Activated naive CD8-positive, alpha-beta T cell treated with anti-CD3 and anti-CD28 coated beads, Interleukin-2, amount 50 U/mL, for 24 hours (primary cell): ENCODE results near the gene ANKS3.

Source experiments
- ATAC-seq: fragments of 150-1000 bp; cut with Tn5 transposase; one replicate; pipeline ENCODE4 v1.10.0; 2021
- DNase-seq: peaks from one replicate; pipeline ENCODE4 v3.0.0; 2021
- H3K27ac Mint-ChIP-seq: one replicate; pipeline ENCODE4 v1.8.0; 2021; ENCODE audit warnings: mild to moderate bottlenecking, mixed read lengths
- H3K27me3 Mint-ChIP-seq: one replicate; pipeline ENCODE4 v1.8.0; 2021; ENCODE audit warnings: mixed read lengths
- H3K36me3 Mint-ChIP-seq: one replicate; pipeline ENCODE4 v1.8.0; 2021; ENCODE audit warnings: low read depth, mixed read lengths
- H3K4me1 Mint-ChIP-seq: one replicate; pipeline ENCODE4 v1.8.0; 2021; ENCODE audit warnings: mixed read lengths
- H3K4me3 Mint-ChIP-seq: one replicate; pipeline ENCODE4 v1.8.0; 2021; ENCODE audit warnings: mild to moderate bottlenecking, moderate library complexity, mixed read lengths
- H3K9me3 Mint-ChIP-seq: one replicate; pipeline ENCODE4 v1.8.0; 2021; ENCODE audit warnings: mixed read lengths

The ANKS3 gene

DNA sequence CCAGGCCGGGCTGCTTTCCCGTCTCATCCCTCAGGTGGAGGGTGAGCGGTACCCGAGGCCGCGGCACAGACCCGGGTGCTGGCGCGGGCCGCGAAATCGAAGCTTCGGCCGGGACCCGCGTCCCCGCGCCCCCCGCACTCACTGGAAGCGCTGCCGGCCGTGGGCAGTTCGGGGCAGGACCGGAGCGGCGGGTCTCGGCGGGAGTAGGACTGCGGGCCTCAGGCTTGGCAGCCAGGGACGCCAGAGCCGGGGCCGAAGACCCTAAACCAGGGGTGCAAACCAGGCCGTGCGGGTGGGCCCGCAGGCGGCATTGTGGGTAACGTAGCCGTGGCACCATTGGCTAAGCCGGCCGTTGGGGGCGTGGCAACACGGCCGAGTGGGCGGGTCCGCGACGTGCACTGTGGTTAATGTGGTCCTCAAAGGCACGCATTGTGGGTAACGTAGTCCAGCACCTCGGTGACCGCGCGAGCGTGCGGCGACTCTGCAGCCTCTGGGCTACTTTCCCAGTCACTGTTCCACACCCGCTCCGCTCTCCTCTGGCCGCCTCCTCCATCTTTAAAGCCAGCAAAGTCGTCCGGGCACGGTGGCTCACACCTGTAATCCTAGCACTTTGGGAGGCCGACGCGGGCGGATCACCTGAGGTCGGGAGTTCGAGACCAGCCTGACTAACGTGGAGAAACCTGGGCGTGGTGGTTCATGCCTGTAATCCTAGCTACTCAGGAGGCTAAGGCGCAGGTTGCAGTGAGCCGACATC lies 33.0 kb upstream of the ANKS3 start, which contains the start of gene ZNF500:
ZNF500 (minus strand) TSS at position 288 of the 754 bp plus-strand sequence. CDS start 1,184 bp downstream, outside the sequence.
- no peaks in the 10 kb centered on the region for H3K27me3 Mint-ChIP-seq
- no peaks in the 10 kb centered on the region for H3K36me3 Mint-ChIP-seq
- peak; percentile 98 for DNase-seq
- peak within 1 kb of the TSS; percentile 88 for H3K27ac Mint-ChIP-seq
- no peaks in the 10 kb centered on the region for H3K9me3 Mint-ChIP-seq
- ATAC-seq, result peak; percentile 78
- peak within 1 kb of the TSS; percentile 85 for H3K4me3 Mint-ChIP-seq
- peaks cover 23% of the 10 kb centered on the region for H3K4me1 Mint-ChIP-seq

DNA sequence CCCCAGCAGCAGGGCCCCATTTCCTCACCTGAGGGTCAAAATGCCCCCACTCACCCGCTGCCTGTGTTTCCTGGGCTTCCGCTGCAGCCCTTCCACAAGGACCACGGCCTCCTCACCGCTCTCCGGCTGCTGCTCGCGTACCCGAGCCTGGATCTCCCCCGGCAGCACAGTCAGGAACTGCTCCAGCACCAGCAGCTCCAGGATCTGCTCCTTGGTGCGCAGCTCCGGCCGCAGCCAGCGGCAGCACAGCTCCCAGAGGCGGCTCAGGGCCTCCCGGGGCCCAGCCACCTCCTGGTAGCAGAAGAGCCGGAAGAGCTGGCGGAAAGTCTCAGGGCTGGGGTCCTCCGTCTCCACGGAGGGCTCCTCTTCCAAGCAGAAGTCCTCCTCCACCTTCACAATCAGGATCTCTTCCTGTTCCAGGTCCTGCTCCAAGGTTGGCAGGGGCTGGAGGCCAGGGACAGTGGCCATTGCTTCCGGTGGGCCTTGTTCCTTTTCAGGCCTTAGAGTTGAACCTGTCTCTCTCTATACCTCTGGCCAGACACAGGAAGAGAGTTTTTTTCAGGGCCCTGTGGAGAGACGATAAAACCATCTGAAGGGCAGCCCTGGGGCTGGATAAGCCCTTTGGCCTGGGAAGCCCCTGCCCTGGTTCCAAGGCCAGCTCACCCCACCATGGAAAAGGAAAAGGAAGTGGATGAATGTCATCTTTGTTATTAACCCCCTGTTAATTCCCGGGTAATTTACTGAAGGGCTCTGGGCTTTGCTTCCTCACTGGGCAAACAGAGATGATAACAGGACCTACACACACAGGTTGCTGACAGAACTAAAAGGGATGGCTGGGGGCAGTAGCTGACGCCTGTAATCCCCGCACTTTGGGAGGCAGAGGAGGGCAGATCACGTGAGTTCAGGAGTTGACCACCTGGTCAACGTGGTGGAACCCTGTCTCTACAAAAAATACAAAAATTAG lies 31.7 kb upstream of the ANKS3 start:
- DNase-seq (no peak), ATAC-seq (no peak)
- Mint-ChIP-seq H3K27me3 (no peaks in the 10 kb centered on the region), H3K36me3 (no peaks in the 10 kb centered on the region), H3K27ac (peak overlapping the region; percentile 86), H3K4me3 (peak overlapping the region; percentile 85), H3K9me3 (no peaks in the 10 kb centered on the region), H3K4me1 (peaks cover 23% of the 10 kb centered on the region)

DNA sequence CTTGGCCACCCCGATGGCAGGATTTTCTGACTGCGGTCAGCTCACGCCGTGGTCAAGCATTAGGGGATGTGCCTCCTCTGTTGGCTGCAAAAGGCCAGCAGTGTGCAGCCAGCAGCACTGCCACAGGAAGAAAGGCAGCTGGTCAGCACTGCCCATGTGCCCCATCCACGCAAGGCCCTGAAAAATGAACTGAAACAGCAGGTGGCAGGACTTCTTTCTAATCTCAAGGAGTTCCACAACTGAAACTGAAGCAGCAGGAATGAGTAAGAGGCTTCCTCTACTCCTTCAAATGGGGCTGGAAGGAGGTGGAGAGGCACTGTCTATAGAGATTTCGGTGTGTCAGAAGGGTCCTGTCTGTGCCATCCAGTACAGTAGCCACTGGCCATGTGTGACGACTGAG lies 29.7 kb upstream of the ANKS3 start:
- no peaks in the 10 kb centered on the region for H3K27me3 Mint-ChIP-seq

DNA sequence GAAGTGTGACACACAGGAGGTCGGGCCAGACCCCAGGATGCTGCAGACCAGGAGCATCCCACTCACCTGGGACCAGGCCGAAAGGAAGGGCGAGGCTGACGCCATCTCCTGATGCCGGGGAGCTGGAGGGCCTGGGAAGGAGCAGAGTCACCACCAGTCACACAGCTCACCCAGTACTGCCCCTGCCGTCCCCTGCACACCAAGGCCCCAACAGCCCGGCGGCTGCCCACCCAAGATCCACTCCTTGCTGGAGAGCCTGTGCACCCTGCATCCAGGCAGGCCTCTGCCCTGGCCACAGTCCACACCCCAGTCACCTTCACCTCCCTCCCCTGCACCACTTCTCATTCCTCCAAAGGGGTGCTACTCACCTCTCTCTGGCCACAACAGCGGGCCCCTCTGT lies 28.1 kb upstream of the ANKS3 start:
- H3K27me3 Mint-ChIP-seq, result no peaks in the 10 kb centered on the region
- peaks cover 10% of the 10 kb centered on the region for H3K4me1 Mint-ChIP-seq
- no peak overlapping the region for H3K4me3 Mint-ChIP-seq
- no peak overlapping the region for H3K27ac Mint-ChIP-seq
- H3K36me3 Mint-ChIP-seq, result peaks cover 16% of the 10 kb centered on the region
- no peak for ATAC-seq
- no peak for DNase-seq
- no peaks in the 10 kb centered on the region for H3K9me3 Mint-ChIP-seq

More for the DNA sequence above, 29.7 kb upstream of the ANKS3 start:
- Mint-ChIP-seq H3K9me3 (no peaks in the 10 kb centered on the region), H3K4me1 (peaks cover 23% of the 10 kb centered on the region), H3K27ac (no peak overlapping the region), H3K36me3 (peaks cover 11% of the 10 kb centered on the region), H3K4me3 (no peak overlapping the region)
- DNase-seq (no peak), ATAC-seq (no peak)

DNA sequence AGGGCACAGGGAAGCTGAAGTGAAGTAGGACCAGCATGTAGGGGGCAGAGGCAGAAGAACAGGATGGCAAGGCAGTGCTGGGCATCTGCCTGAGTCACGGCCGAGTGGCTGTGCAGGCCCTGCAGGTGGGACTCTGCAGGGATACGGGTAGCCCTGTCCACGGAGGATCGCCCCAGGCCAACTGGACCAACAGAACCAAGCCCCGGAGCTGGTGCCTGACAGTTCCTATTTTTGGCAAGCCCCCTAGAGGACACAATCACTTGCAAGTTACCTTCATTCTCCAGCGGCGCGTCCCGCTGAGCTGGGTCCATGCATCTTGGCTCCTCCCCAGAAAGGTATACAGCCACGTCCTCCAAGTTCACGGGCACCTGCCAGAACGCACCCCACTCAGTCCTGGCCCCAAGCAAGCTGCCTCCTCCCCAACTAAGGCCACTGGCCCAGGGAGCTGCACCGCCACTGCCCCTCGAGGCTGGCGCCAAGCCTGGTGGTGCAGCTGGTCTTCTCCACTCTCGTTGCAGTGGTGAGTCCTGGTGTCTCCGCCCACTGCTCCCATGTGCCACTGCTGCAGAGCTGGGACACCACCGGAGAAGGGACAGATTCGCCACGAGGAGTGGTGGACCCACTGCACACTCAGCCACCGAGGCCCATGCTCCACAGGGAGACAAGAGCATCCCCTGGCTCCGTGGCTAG lies 26.3 kb upstream of the ANKS3 start:
- ATAC-seq (no peak), DNase-seq (no peak)
- no peaks in the 10 kb centered on the region for H3K4me1 Mint-ChIP-seq
- H3K36me3 Mint-ChIP-seq, result peaks cover 30% of the 10 kb centered on the region
- H3K4me3 Mint-ChIP-seq, result no peak overlapping the region
- no peak overlapping the region for H3K27ac Mint-ChIP-seq
- no peaks in the 10 kb centered on the region for H3K9me3 Mint-ChIP-seq
- no peaks in the 10 kb centered on the region for H3K27me3 Mint-ChIP-seq

DNA sequence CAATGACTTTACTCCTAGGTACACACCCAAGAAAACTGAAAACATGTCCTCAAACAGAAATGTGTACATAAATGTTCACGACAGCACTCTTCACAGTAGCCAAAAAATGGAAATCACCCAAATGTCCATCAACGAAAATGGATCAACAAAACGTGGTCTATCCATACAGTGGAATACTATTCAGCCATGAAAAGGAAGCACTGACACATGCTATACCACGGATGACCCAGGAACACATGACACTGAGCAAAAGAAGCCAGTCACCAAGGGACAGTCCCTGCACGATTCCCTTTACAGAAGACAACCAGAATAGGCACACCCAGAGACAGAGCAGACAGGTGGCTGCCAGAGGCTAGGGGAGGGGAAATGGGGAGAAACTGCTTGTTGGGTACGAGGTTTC lies 21.6 kb upstream of the ANKS3 start:
- Mint-ChIP-seq H3K36me3 (peaks cover 41% of the 10 kb centered on the region), H3K9me3 (no peaks in the 10 kb centered on the region), H3K4me1 (no peaks in the 10 kb centered on the region), H3K27ac (no peak overlapping the region), H3K27me3 (no peaks in the 10 kb centered on the region), H3K4me3 (no peak overlapping the region)
- DNase-seq (no peak), ATAC-seq (no peak)

DNA sequence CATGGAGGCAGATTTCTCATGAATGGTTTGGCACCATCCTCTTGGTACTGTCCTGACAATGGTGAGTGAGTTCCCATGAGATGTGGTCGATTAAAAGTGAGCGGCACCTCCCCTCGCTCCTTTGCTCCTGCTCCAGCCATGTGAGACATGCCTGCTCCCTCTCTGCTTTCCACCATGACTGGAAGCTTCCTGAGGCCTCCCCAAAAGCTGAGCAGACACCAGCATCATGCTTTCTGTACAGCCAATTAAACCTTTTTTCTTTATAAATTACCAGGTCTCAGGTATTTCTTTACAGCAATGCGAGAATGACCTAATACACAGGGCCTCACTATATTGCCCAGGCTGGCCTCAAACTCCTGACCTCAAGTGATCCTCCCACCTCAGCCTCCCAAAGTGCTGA lies 20.8 kb upstream of the ANKS3 start:
- Mint-ChIP-seq H3K27ac (no peak overlapping the region), H3K4me1 (no peaks in the 10 kb centered on the region), H3K36me3 (peaks cover 38% of the 10 kb centered on the region), H3K27me3 (no peaks in the 10 kb centered on the region), H3K4me3 (no peak overlapping the region), H3K9me3 (no peaks in the 10 kb centered on the region)
- DNase-seq (no peak), ATAC-seq (no peak)

DNA sequence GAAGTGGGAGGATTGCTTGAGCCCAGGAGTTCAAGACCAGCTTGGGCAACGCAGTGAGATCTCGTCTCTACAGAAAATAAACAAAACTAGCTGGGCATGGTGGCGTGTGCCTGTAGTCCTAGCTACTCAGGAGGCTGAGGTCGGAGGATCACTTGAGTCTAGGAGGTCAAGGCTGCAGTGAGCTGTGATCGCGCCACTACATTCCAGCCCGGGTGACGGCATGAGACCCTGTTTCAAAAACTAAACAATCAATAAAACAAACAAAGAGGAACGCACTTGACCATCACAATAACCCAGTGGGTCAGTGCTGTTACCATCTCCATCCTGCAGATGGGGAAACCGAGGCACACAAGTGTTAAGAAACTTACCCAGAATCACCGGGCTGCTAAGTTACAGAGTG lies 19.2 kb upstream of the ANKS3 start:
- Mint-ChIP-seq H3K27ac (no peak overlapping the region), H3K36me3 (peaks cover 26% of the 10 kb centered on the region), H3K9me3 (no peaks in the 10 kb centered on the region)

DNA sequence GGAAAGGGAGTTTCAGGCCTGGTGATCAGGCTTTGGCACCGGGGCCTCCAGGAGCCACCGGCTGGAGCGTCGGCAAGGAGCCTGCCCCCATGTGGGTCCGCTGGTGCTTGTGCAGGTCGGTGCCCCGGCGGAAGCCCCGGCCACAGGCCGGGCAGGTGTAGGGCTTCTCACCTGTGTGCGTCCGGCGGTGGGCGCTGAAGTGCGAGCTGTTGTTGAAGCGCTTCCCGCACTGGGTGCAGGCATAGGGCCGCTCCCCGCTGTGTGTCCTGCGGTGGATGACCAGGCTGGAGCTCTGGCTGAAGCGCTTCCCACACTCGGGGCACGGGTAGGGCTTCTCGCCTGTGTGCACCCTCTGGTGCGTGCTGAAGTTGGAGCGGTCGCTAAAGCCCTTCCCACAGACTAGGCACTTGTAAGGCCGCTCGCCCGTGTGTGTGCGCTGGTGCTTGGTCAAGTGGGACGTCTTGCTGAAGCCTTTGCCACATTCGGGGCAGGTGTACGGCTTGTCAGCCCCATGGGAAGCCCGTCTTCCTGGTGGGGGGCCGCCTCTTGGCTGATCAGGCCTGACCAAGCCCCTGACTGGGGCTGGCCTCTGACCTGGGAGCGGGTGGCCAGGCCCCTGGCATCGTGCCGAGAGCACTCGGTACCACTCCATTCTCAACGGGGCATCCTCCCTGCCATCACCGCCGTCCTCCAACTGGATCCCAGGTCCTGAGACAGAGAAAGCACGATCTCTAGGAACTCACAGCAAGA lies 18.5 kb upstream of the ANKS3 start:
- H3K27ac Mint-ChIP-seq, result no peak overlapping the region
- peaks cover 10% of the 10 kb centered on the region for H3K4me1 Mint-ChIP-seq
- DNase-seq (no peak), ATAC-seq (no peak)
- peaks cover 26% of the 10 kb centered on the region for H3K36me3 Mint-ChIP-seq
- H3K9me3 Mint-ChIP-seq, result no peaks in the 10 kb centered on the region
- no peaks in the 10 kb centered on the region for H3K27me3 Mint-ChIP-seq
- H3K4me3 Mint-ChIP-seq, result no peak overlapping the region

More for the DNA sequence above, 19.2 kb upstream of the ANKS3 start:
- Mint-ChIP-seq H3K4me3 (no peak overlapping the region), H3K27me3 (no peaks in the 10 kb centered on the region), H3K4me1 (peaks cover 3% of the 10 kb centered on the region)
- ATAC-seq, result no peak
- DNase-seq, result no peak

DNA sequence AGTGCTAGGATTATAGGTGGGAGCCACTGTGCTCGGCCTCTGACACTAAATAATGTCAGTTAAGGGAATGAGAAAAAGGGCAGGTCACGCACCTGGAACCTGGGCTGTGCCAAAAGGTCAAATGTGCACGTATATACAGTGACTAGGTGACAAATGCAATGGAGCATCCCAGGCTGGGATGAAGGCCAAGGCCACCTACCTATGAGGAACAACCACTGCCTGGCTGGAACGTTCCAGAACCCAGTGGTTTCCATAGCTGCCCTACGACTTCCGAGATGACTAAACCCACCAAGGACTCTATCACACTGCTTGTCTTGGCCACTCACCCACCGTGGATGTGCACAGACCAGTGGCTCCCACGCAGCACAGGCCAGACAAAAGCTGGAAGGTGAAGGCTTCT lies 16.8 kb upstream of the ANKS3 start:
- Mint-ChIP-seq H3K36me3 (peaks cover 17% of the 10 kb centered on the region), H3K4me1 (peaks cover 16% of the 10 kb centered on the region)
- DNase-seq, result no peak

DNA sequence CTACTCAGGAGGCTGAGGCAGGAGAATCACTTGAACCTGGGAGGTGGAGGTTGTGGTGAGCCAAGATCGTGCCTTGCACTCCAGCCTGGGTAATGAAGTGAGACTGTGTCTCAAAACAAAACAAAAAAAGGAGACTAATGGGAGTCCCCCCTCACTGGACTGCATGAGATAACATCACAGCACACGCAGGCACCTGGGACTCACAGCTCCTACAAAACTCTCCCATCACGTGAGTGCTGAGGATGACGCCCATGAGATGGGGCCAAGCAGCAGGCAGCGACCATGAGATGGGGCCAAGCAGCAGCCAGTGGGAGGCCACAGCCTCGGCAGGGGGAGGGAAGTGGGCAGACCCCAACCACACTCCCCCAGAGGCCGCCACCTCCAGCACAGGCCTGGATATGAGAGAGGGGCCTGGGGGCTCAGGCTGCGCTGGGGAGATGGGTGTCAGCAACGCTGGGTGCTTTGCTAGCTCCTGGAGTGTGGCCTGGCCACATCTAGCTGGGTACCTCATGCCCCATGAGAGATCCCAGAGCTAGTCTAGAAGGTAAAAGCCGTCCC lies 15.7 kb upstream of the ANKS3 start:
- peaks cover 16% of the 10 kb centered on the region for H3K4me1 Mint-ChIP-seq
- H3K27me3 Mint-ChIP-seq, result no peaks in the 10 kb centered on the region
- no peaks in the 10 kb centered on the region for H3K9me3 Mint-ChIP-seq
- no peak overlapping the region for H3K27ac Mint-ChIP-seq
- DNase-seq, result no peak
- H3K4me3 Mint-ChIP-seq, result no peak overlapping the region
- peaks cover 7% of the 10 kb centered on the region for H3K36me3 Mint-ChIP-seq
- no peak for ATAC-seq

More for the DNA sequence above, 16.8 kb upstream of the ANKS3 start:
- H3K9me3 Mint-ChIP-seq, result no peaks in the 10 kb centered on the region
- no peak overlapping the region for H3K27ac Mint-ChIP-seq
- no peak overlapping the region for H3K4me3 Mint-ChIP-seq
- no peak for ATAC-seq
- H3K27me3 Mint-ChIP-seq, result no peaks in the 10 kb centered on the region

DNA sequence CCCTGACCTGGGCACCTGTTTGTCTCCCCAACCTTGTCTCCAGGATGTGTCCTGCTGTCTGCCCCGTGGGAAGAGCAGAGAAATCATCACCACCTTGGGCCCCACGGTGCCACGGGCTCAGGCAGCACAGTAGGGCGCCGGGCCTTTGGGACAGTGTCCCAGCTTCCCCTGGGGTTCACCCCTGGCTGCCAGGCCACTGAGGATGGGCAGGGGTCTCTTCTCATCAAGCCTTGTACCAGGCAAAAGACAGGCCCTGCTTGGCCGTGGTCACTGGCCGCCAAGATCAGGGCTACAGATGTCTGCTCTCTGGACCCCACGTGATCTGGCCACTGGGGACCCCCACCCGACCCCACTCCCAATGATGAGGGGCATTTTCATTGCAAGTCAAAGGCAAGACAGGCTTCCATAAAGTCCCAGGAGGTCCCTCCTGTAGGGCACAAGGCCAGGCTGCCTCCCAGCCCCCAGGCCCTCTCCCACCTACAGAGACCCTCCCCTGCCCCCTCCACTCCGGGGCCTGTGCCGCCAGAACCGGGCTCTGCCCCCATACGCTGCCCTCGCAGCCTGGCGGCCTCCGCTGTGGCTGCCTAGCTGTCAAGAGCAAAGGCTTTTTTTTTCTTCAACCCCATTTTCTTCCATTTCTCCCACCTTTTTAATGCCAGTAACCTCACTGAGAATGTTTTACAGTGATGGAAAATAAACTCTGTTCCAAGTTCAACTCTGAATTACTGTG lies 14.8 kb upstream of the ANKS3 start:
- Mint-ChIP-seq H3K27me3 (no peaks in the 10 kb centered on the region), H3K36me3 (peaks cover 5% of the 10 kb centered on the region), H3K4me1 (peaks cover 16% of the 10 kb centered on the region), H3K27ac (peak overlapping the region; percentile 60), H3K9me3 (no peaks in the 10 kb centered on the region), H3K4me3 (no peak overlapping the region)
- ATAC-seq (no peak), DNase-seq (no peak)
